OCI-LY7 (cell line): ENCODE data around the gene EDC3.

Experiments
- CTCF ChIP-seq: fragments of 200-600 bp; sonication (generic); conservative IDR thresholded peaks from 2 replicates; pipeline ENCODE4 v1.5.1; 2014; ENCODE audit warnings: mild to moderate bottlenecking, antibody characterized with exemption, low read length, moderate library complexity, mixed read lengths
- EZH2phosphoT487 ChIP-seq: fragments of 200-600 bp; sonication (generic); IDR thresholded peaks from 2 replicates; pipeline ENCODE4 v1.6.1; 2018; ENCODE audit warnings: low read depth, borderline replicate concordance, mild to moderate bottlenecking, mixed run types, antibody characterized with exemption, low read length, moderate library complexity, mixed read lengths

- TF ChIP-seq CTCF, result no peak
- TF ChIP-seq EZH2phosphoT487, result no peak
Observed at GRCh38 chr15:74646480-74646879, 49.3 kb downstream of the EDC3 start.
